H1 (cell line): ENCODE data around the gene MT1X. TPM values are rescaled to one million over a fixed set of nuclear protein-coding genes. Genes with fewer than 3 reads are reported as not detected.

Experiments
- CTCF ChIA-PET: fragments of 300-600 bp; sonication (Branson Sonifier 250); formaldehyde crosslinking; loops from one replicate; lab custom pipeline; 2021; ENCODE audit not compliant: partially characterized antibody; lab: Charles Lee
- POLR2A ChIA-PET: fragments of 300-600 bp; sonication (Branson Sonifier 250); formaldehyde crosslinking; loops from one replicate; lab custom pipeline; 2021; ENCODE audit warnings: inconsistent platforms; ENCODE audit not compliant: partially characterized antibody; lab: Charles Lee
- DNase-seq, 2 experiments: peaks; one replicate each; pipeline versions ENCODE4 v3.0.0 to v3.0.0-alpha.2; 2010 to 2022; ENCODE audit warnings: low spot score in 2 of 2, low read depth in 1 of 2, mixed read lengths in 1 of 2
- FAIRE-seq: peaks from 2 replicates; lab custom pipeline; 2011; peaks lifted over from hg19 to GRCh38; lab: Jason Lieb, UNC
- H2AFZ ChIP-seq: 2 replicates; pipeline ENCODE4 v1.8.1; 2012; ENCODE audit warnings: low read length, inconsistent platforms
- H2AK5ac ChIP-seq: 2 replicates; pipeline ENCODE4 v1.6.1; 2013; ENCODE audit warnings: low read depth, low read length
- H2BK120ac ChIP-seq: replicated peaks from 2 replicates; pipeline ENCODE3; 2013; ENCODE audit warnings: low read depth, low read length, inconsistent platforms
- H2BK12ac ChIP-seq: 2 replicates; pipeline ENCODE4 v1.6.1; 2013; ENCODE audit warnings: low read depth, low read length
- H2BK15ac ChIP-seq: 2 replicates; pipeline ENCODE4 v1.6.1; 2013; ENCODE audit warnings: low read length
- H2BK20ac ChIP-seq: 2 replicates; pipeline ENCODE4 v1.6.1; 2013; ENCODE audit warnings: low read length
- H2BK5ac ChIP-seq: 2 replicates; pipeline ENCODE4 v1.6.1; 2013; ENCODE audit warnings: low read depth, low read length
- H3K14ac ChIP-seq: 2 replicates; pipeline ENCODE4 v1.6.1; 2013; ENCODE audit warnings: inconsistent platforms; ENCODE audit not compliant: insufficient read length
- H3K18ac ChIP-seq: 2 replicates; pipeline ENCODE4 v1.6.1; 2013; ENCODE audit warnings: low read length; ENCODE audit errors: extremely low read depth
- H3K23ac ChIP-seq: 2 replicates; pipeline ENCODE4 v1.6.1; 2013; ENCODE audit warnings: inconsistent platforms; ENCODE audit not compliant: insufficient read length
- H3K23me2 ChIP-seq: 2 replicates; pipeline ENCODE4 v1.6.1; 2013; ENCODE audit warnings: low read depth, low read length
- H3K27ac ChIP-seq: 2 replicates; pipeline ENCODE4 v1.6.1; 2011; ENCODE audit warnings: low read depth, low read length, inconsistent platforms
- H3K27me3 ChIP-seq, 4 experiments: replicated peaks in 1 of 4; 1 replicate in 1 of 4; 2 replicates in 3 of 4; pipeline versions ENCODE4 v1.6.1 to v1.8.1; 2011 to 2013; ENCODE audit warnings: low read length in 3 of 4, mild to moderate bottlenecking in 3 of 4, inconsistent platforms in 2 of 4, mixed read lengths in 2 of 4, moderate library complexity in 1 of 4; ENCODE audit not compliant: control insufficient read depth in 3 of 4, insufficient read depth in 3 of 4; ENCODE audit errors: extremely low read depth in 1 of 4
- H3K36me3 ChIP-seq, 4 experiments: 2 replicates each; pipeline versions ENCODE4 v1.6.1 to v1.8.1; 2011 to 2013; ENCODE audit warnings: mild to moderate bottlenecking in 4 of 4, low read length in 3 of 4, moderate library complexity in 2 of 4, control low read depth in 1 of 4, inconsistent platforms in 1 of 4; ENCODE audit not compliant: insufficient read depth in 4 of 4, control insufficient read depth in 2 of 4
- H3K4ac ChIP-seq: replicated peaks from 2 replicates; pipeline ENCODE3; 2013; ENCODE audit warnings: low read length, low read depth, mixed read lengths, inconsistent platforms; ENCODE audit not compliant: insufficient read length
- H3K4me1 ChIP-seq, 4 experiments: replicated peaks in 1 of 4; 1 replicate in 1 of 4; 2 replicates in 3 of 4; pipeline versions ENCODE4 v1.6.1 to v1.8.1; 2011 to 2013; ENCODE audit warnings: low read length in 3 of 4, inconsistent platforms in 2 of 4, mixed read lengths in 1 of 4; ENCODE audit not compliant: insufficient read depth in 4 of 4, control insufficient read depth in 3 of 4
- H3K4me2 ChIP-seq, 2 experiments: 2 replicates each; pipeline versions ENCODE4 v1.6.1 to v1.8.1; 2011 to 2013; ENCODE audit warnings: low read depth in 2 of 2, low read length in 2 of 2, control low read depth in 1 of 2, inconsistent platforms in 1 of 2, mild to moderate bottlenecking in 1 of 2; ENCODE audit not compliant: insufficient read depth in 1 of 2
- H3K4me3 ChIP-seq, 4 experiments: fragments of 200-600, 300-600 bp in 1 of 4; sonication (generic), shearing (Covaris generic), sonication (Bioruptor Twin) in 1 of 4; 2 replicates each; pipeline versions ENCODE4 v1.5.1 to v1.8.1; 2011 to 2016; ENCODE audit warnings: low read length in 4 of 4, low read depth in 3 of 4, control low read depth in 2 of 4, inconsistent platforms in 2 of 4, mild to moderate bottlenecking in 2 of 4, mixed read lengths in 1 of 4, moderate library complexity in 1 of 4; ENCODE audit not compliant: insufficient read depth in 2 of 4; ENCODE audit errors: extremely low read depth in 1 of 4
- H3K56ac ChIP-seq: replicated peaks from 2 replicates; pipeline ENCODE3; 2013; ENCODE audit warnings: low read depth, mild to moderate bottlenecking, mixed read lengths, low read length, inconsistent platforms; ENCODE audit not compliant: insufficient read length
- H3K79me1 ChIP-seq: 2 replicates; pipeline ENCODE4 v1.6.1; 2013; ENCODE audit warnings: low read depth, low read length, control low read depth
- H3K79me2 ChIP-seq, 2 experiments: 2 replicates each; pipeline versions ENCODE4 v1.6.1 to v1.8.1; 2012 to 2013; ENCODE audit warnings: low read length in 2 of 2, mild to moderate bottlenecking in 2 of 2, inconsistent platforms in 1 of 2; ENCODE audit not compliant: insufficient read depth in 2 of 2, control insufficient read depth in 1 of 2
- H3K9ac ChIP-seq, 4 experiments: replicated peaks in 1 of 4; 1 replicate in 1 of 4; 2 replicates in 3 of 4; pipeline versions ENCODE4 v1.6.1 to v1.8.1; 2011 to 2013; ENCODE audit warnings: low read depth in 3 of 4, low read length in 3 of 4, control low read depth in 2 of 4, mild to moderate bottlenecking in 2 of 4, moderate library complexity in 2 of 4, inconsistent platforms in 1 of 4; ENCODE audit errors: extremely low read depth in 1 of 4
- H3K9me3 ChIP-seq, 2 experiments: 2 replicates each; pipeline versions ENCODE4 v1.6.1 to v1.8.1; 2012 to 2013; ENCODE audit warnings: mild to moderate bottlenecking in 2 of 2, moderate library complexity in 2 of 2, control low read depth in 1 of 2, inconsistent platforms in 1 of 2, low read depth in 1 of 2, low read length in 1 of 2, mixed read lengths in 1 of 2; ENCODE audit not compliant: insufficient read depth in 2 of 2
- H4K20me1 ChIP-seq, 2 experiments: replicated peaks in 1 of 2; 2 replicates each; pipeline versions ENCODE3 to v1.8.1; 2011 to 2013; ENCODE audit warnings: inconsistent platforms in 2 of 2, low read length in 2 of 2, mild to moderate bottlenecking in 1 of 2; ENCODE audit not compliant: insufficient read depth in 2 of 2, control insufficient read depth in 1 of 2
- H4K5ac ChIP-seq: 2 replicates; pipeline ENCODE4 v1.6.1; 2013; ENCODE audit warnings: low read length, low read depth, mixed read lengths, inconsistent platforms; ENCODE audit not compliant: insufficient read length
- H4K8ac ChIP-seq: 2 replicates; pipeline ENCODE4 v1.8.0; 2013; ENCODE audit warnings: mild to moderate bottlenecking, moderate library complexity, low read length, inconsistent platforms; ENCODE audit not compliant: insufficient read depth; ENCODE audit errors: extremely low read depth
- H4K91ac ChIP-seq: replicated peaks from 2 replicates; pipeline ENCODE3; 2013; ENCODE audit warnings: low read length, mixed read lengths, inconsistent platforms; ENCODE audit not compliant: insufficient read length
- JUND ChIP-seq: IDR thresholded peaks from 2 replicates; pipeline ENCODE4 v1.6.1; 2011; ENCODE audit warnings: mild to moderate bottlenecking, improper control_type of control experiment, low read length
- MAFK ChIP-seq: IDR thresholded peaks from 2 replicates; pipeline ENCODE4 v1.6.1; 2012; ENCODE audit warnings: low read depth, mild to moderate bottlenecking, improper control_type of control experiment, low read length
- POLR2AphosphoS5 ChIP-seq: IDR thresholded peaks from 2 replicates; pipeline ENCODE4 v1.6.1; 2011; ENCODE audit warnings: low read depth, low read length
- RBBP5 ChIP-seq: IDR thresholded peaks from 2 replicates; pipeline ENCODE4 v1.7.1; 2012; ENCODE audit warnings: low read depth, mild to moderate bottlenecking, inconsistent platforms, low read length, moderate library complexity, borderline replicate concordance
- SIX5 ChIP-seq: IDR thresholded peaks from 2 replicates; pipeline ENCODE4 v1.6.1; 2011; ENCODE audit warnings: mild to moderate bottlenecking, low read depth, low read length
- SP1 ChIP-seq: IDR thresholded peaks from 2 replicates; pipeline ENCODE4 v1.6.1; 2011; ENCODE audit warnings: low read depth, low read length
- YY1 ChIP-seq: IDR thresholded peaks from 2 replicates; pipeline ENCODE4 v1.6.1; 2011; ENCODE audit warnings: low read depth, mild to moderate bottlenecking, low read length
- WGBS, 2 experiments: shearing (Covaris generic) in 1 of 2; methylation state at CpG; one replicate each; pipeline versions ENCODE4 v1.1.6 to v1.1.7; 2013 to 2015; ENCODE audit warnings: low lambda C conversion rate in 2 of 2, mixed read lengths in 2 of 2, inconsistent platforms in 1 of 2, low coverage in 1 of 2, missing lambda C conversion rate in 1 of 2; ENCODE audit not compliant: insufficient replicate concordance in 2 of 2, insufficient coverage in 1 of 2, insufficient read length in 1 of 2; ENCODE audit errors: extremely low coverage in 1 of 2, missing lambda C conversion rate in 1 of 2; 5-methylcytosine and 5-hydroxymethylcytosine counted together
- polyA plus RNA-seq, 7 experiments: library from polyadenylated mRNA; depleted of rRNA in 3 of 7; stranded (reverse) in 5 of 7; unstranded in 2 of 7; fragments of >200 nt in 5 of 7; fragments of 200-250 nt in 2 of 7; gene quantifications; 1 replicate in 5 of 7; 2 replicates in 1 of 7; 4 replicates in 1 of 7; pipeline versions ENCODE4 v1.2.1 to v1.2.3, GENCODE V29; 2011 to 2013; ENCODE audit warnings: missing spikeins in 2 of 7, mixed read lengths in 2 of 7
- total RNA-seq: library from RNA; stranded (reverse); fragmentation: NEBNext Ultra II Directional; extraction: Animal tissue kit (Norgen Biotek cat#: 25700); gene quantifications from 2 replicates; pipeline ENCODE4 v1.2.1, GENCODE V29; 2021
- TF ChIP-seq, protein P1 (sequence below): IDR thresholded peaks from 2 replicates; pipeline ENCODE4 v1.6.1; 2012; ENCODE audit warnings: low read length, inconsistent platforms

The MT1X gene
- total and polyA plus RNA-seq, 2 of the 8 experiments (the other 6 are each of a cell fraction or from before 2014, with no cell fraction given) = 52.4 to 1,060 TPM

DNA sequence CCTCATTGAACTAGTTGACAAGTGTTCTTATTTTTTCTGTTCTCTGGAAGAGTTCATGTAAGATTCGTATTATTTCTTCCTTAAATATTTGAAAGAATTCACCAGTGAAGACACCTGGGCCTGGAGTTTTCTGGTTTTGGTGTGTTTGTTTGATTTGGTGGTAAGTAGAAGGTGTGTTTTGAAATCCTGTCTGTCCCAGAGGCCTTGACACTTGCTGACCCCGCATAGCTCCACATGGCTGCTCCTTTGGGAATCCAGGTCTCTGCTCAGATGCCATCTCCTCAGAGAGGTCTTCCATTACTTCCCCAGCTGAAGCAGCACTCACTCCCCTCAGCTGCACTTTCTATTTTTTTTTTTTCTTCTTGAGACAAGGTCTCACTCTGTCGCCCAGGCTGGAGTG, 41.9 kb downstream of the MT1X start:
- no peak overlapping the region for H2BK5ac ChIP-seq
- H3K4me2 ChIP-seq = no peak overlapping the region
- H4K8ac ChIP-seq = no peak overlapping the region
- FAIRE-seq (no peak), DNase-seq (no peak)
- H3K56ac ChIP-seq = no peak overlapping the region
- POLR2A ChIA-PET = no interaction called here
- H2BK12ac ChIP-seq = no peak overlapping the region
- H3K14ac ChIP-seq = no peak overlapping the region
- H2BK20ac ChIP-seq = no peak overlapping the region
- H3K9me3 ChIP-seq = no peaks in the 10 kb centered on the region
- no peak overlapping the region for H3K18ac ChIP-seq
- CTCF ChIA-PET = interaction anchor here (1.2 to 1.7 kb wide), 2 partner anchors 9 to 65 kb away, joined by 3 read pairs; no protein-coding TSS in a partner anchor
- no peak overlapping the region for H3K23ac ChIP-seq
- H3K79me1 ChIP-seq = no peaks in the 10 kb centered on the region
- H2BK120ac ChIP-seq = no peak overlapping the region
- no peaks in the 10 kb centered on the region for H3K36me3 ChIP-seq
- H3K27me3 ChIP-seq = no peaks in the 10 kb centered on the region
- H2AFZ ChIP-seq = no peak overlapping the region
- H2BK15ac ChIP-seq = no peak overlapping the region
- no peaks in the 10 kb centered on the region for H3K79me2 ChIP-seq
- no peaks in the 10 kb centered on the region for H4K20me1 ChIP-seq
- WGBS, 2 experiments = 71% methylated on average over 2 of the region's 3 CpGs; no CpG with 5 or more reads in 1 of the 2 experiments
- H4K91ac ChIP-seq = no peak overlapping the region
- H2AK5ac ChIP-seq = no peak overlapping the region
- H3K27ac ChIP-seq = no peak overlapping the region
- H4K5ac ChIP-seq = no peak overlapping the region
- H3K23me2 ChIP-seq = no peaks in the 10 kb centered on the region
- TF ChIP-seq SIX5 = no peak
- TF ChIP-seq POLR2AphosphoS5 = no peak
- no peak for TF ChIP-seq SP1
- TF ChIP-seq MAFK = no peak
- TF ChIP-seq JUND = no peak
- no peak for TF ChIP-seq YY1
- TF ChIP-seq, protein P1, sequence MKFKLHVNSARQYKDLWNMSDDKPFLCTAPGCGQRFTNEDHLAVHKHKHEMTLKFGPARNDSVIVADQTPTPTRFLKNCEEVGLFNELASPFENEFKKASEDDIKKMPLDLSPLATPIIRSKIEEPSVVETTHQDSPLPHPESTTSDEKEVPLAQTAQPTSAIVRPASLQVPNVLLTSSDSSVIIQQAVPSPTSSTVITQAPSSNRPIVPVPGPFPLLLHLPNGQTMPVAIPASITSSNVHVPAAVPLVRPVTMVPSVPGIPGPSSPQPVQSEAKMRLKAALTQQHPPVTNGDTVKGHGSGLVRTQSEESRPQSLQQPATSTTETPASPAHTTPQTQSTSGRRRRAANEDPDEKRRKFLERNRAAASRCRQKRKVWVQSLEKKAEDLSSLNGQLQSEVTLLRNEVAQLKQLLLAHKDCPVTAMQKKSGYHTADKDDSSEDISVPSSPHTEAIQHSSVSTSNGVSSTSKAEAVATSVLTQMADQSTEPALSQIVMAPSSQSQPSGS = no peak
- TF ChIP-seq RBBP5 = no peak
- peaks cover 0 to 3% (median 0%) of the 10 kb centered on the region in 4 experiments; a peak in 1 of 7 replicates for H3K4me1 ChIP-seq
- no peak overlapping the region for H3K4ac ChIP-seq
- H3K9ac ChIP-seq = no peak overlapping the region
- H3K4me3 ChIP-seq = no peak overlapping the region
